ENCODE data around the gene SPN.
"Not testable (repeated sequence)": the region's sequence is repeated elsewhere in the genome, so short reads cannot be mapped to it uniquely, and the experiment has no call there.

- TF ChIP-seq CTCF (IDR thresholded peaks at IDR 0.05; ENCODE audit: insufficient read depth, low read length); GABPA (IDR thresholded peaks at IDR 0.05; ENCODE audit: low read depth); REST (IDR thresholded peaks at IDR 0.05; ENCODE audit: insufficient replicate concordance, low read depth): not testable (repeated sequence)
Observed at GRCh38 chr16:29635902-29636301, 27.1 kb upstream of the SPN start.
